ENCODE results near the gene PHKG2. TPM values are rescaled to one million over a fixed set of nuclear protein-coding genes. Genes with fewer than 3 reads are reported as not detected.
A peak's percentile ranks its signal among the peaks of the same experiment; 100 is the strongest.

Gene PHKG2
- polyA plus RNA-seq, 2 of the 4 experiments (the other 2 are of a cell fraction), result 28.0 to 37.3 TPM

GRCh38 chr16:30748634-30749445 is 615 bp downstream of the PHKG2 start:
- peak overlapping the region; percentile 97 for H3K4me3 ChIP-seq
- no peak for TF ChIP-seq ZC3H11A (IDR thresholded peaks at IDR 0.05)
- TF ChIP-seq EHMT2 (IDR thresholded peaks at IDR 0.05; ENCODE audit: low read depth), result no peak
- TF ChIP-seq CHD4 (IDR thresholded peaks at IDR 0.05; ENCODE audit: borderline replicate concordance), result no peak
- TF ChIP-seq MAX (IDR thresholded peaks at IDR 0.05), result no peak
- TF ChIP-seq KDM1A (IDR thresholded peaks at IDR 0.05; ENCODE audit: low read depth), result no peak
- no peak for TF ChIP-seq RNF2 (IDR thresholded peaks at IDR 0.05; ENCODE audit: borderline replicate concordance, low read depth)
- no peak for TF ChIP-seq ELK1 (IDR thresholded peaks at IDR 0.05; ENCODE audit: low read depth, low read length)
- no peak for TF ChIP-seq BCL3 (IDR thresholded peaks at IDR 0.05)
- TF ChIP-seq HMGXB4 (CRISPR knock-in tag; IDR thresholded peaks at IDR 0.05; ENCODE audit: borderline replicate concordance), result no peak
- TF ChIP-seq CEBPB (IDR thresholded peaks at IDR 0.05), result no peak
- no peak for TF ChIP-seq HOXB5 (CRISPR knock-in tag; IDR thresholded peaks at IDR 0.05)
- TF ChIP-seq RCOR1 (IDR thresholded peaks at IDR 0.05; ENCODE audit: low read depth, low read length), result no peak
- TF ChIP-seq REST (IDR thresholded peaks at IDR 0.05), result no peak
- no peak for TF ChIP-seq BHLHE40 (IDR thresholded peaks at IDR 0.05; ENCODE audit: low read depth, low read length)
- no peak for TF ChIP-seq NFE2L2 (conservative IDR thresholded peaks at IDR 0.05; ENCODE audit: low read length)
- no peak for TF ChIP-seq HOXA7 (CRISPR knock-in tag; IDR thresholded peaks at IDR 0.05)
- CTCF ChIA-PET, result interaction anchor here (0.5 to 1.6 kb wide), 5 partner anchors 14 to 704 kb away, joined by 3 to 5 read pairs (median 3); no protein-coding TSS in a partner anchor
- 25% methylated on average over 23 of the region's 36 CpGs for WGBS (ENCODE audit: missing lambda C conversion rate)
- H3K4me1 ChIP-seq, result peaks cover 11% of the 10 kb centered on the region
- peak overlapping the region; percentile 75 for H3K4me2 ChIP-seq
- DNase-seq (ENCODE audit: low read depth in 1 of 2, low spot score in 1 of 2) (peak; percentile 35 to 46), FAIRE-seq (no peak), ATAC-seq (peak; percentile 72 to 78)
- H3K9me3 ChIP-seq, result no peaks in the 10 kb centered on the region
- H3K27ac ChIP-seq, result peak overlapping the region; percentile 89 to 92
- POLR2A ChIA-PET, result interaction anchor here (0.6 to 2.3 kb wide), 11 partner anchors 9 to 99 kb away, joined by 3 to 9 read pairs (median 4); partner anchors contain the start of genes CFAP119 and SRCAP

GRCh38 chr16:30750201-30750600 is 2.0 kb downstream of the PHKG2 start:
- no peak overlapping the region for H3K27ac ChIP-seq
- FAIRE-seq, result no peak
- H3K4me2 ChIP-seq, result no peak overlapping the region
- H3K9me3 ChIP-seq, result no peaks in the 10 kb centered on the region
- 92% methylated on average over 4 of the region's 4 CpGs for WGBS (ENCODE audit: missing lambda C conversion rate)
- DNase-seq (ENCODE audit: low read depth in 1 of 2, low spot score in 1 of 2), result no peak
- ChIA-PET POLR2A (no interaction called here), CTCF (interaction anchor here (0.7 to 1.3 kb wide), 3 partner anchors 14 to 32 kb away, joined by 3 to 4 read pairs (median 4); no protein-coding TSS in a partner anchor)
- no peak for ATAC-seq
- no peak overlapping the region for H3K4me3 ChIP-seq
- H3K4me1 ChIP-seq, result peaks cover 8% of the 10 kb centered on the region
- no peak for TF ChIP-seq ATOH8 (CRISPR knock-in tag; IDR thresholded peaks at IDR 0.05; ENCODE audit: low read depth)
- TF ChIP-seq PBX3 (IDR thresholded peaks at IDR 0.05), result no peak
- no peak for TF ChIP-seq EP300 (IDR thresholded peaks at IDR 0.05)
- no peak for TF ChIP-seq PHF8 (IDR thresholded peaks at IDR 0.05; ENCODE audit: borderline replicate concordance, low read depth)
- TF ChIP-seq BHLHE40 (IDR thresholded peaks at IDR 0.05; ENCODE audit: low read depth, low read length), result no peak
- TF ChIP-seq TP53 (CRISPR knock-in tag; IDR thresholded peaks at IDR 0.05), result no peak
- no peak for TF ChIP-seq CBX2 (IDR thresholded peaks at IDR 0.05; ENCODE audit: borderline replicate concordance, low read depth)
- TF ChIP-seq MAX (IDR thresholded peaks at IDR 0.05), result no peak
- TF ChIP-seq RNF2 (IDR thresholded peaks at IDR 0.05; ENCODE audit: borderline replicate concordance, low read depth), result no peak
- TF ChIP-seq ESRRA (IDR thresholded peaks at IDR 0.05; ENCODE audit: borderline replicate concordance, low read length), result no peak
- TF ChIP-seq NPAS2 (CRISPR knock-in tag; IDR thresholded peaks at IDR 0.05; ENCODE audit: borderline replicate concordance), result no peak

Measured in A549 (cell line).